GM12892 (cell line): ENCODE results near the gene RPL34.

Experiments
- DNase-seq: peaks from one replicate; pipeline ENCODE4 v3.0.0; 2011; ENCODE audit not compliant: insufficient read length
- FAIRE-seq: peaks from 2 replicates; lab custom pipeline; 2011; peaks lifted over from hg19 to GRCh38; lab: Jason Lieb, UNC
- POLR2A ChIP-seq: IDR thresholded peaks from 2 replicates; pipeline ENCODE4 v1.6.1; 2011; ENCODE audit warnings: low read depth, low read length, control low read depth
- POLR2AphosphoS5 ChIP-seq: IDR thresholded peaks from 2 replicates; pipeline ENCODE4 v1.6.1; 2011; ENCODE audit warnings: low read depth, low read length, control low read depth
- TAF1 ChIP-seq: IDR thresholded peaks from 2 replicates; pipeline ENCODE4 v1.6.1; 2011; ENCODE audit warnings: low read depth, mild to moderate bottlenecking, control low read depth, low read length, borderline replicate concordance

RPL34 gene

GRCh38 chr4:108628411-108628810 lies 8.0 kb downstream of the RPL34 start:
- DNase-seq (no peak), FAIRE-seq (no peak)
- TF ChIP-seq POLR2A (no peak), TAF1 (no peak), POLR2AphosphoS5 (no peak)

DNA sequence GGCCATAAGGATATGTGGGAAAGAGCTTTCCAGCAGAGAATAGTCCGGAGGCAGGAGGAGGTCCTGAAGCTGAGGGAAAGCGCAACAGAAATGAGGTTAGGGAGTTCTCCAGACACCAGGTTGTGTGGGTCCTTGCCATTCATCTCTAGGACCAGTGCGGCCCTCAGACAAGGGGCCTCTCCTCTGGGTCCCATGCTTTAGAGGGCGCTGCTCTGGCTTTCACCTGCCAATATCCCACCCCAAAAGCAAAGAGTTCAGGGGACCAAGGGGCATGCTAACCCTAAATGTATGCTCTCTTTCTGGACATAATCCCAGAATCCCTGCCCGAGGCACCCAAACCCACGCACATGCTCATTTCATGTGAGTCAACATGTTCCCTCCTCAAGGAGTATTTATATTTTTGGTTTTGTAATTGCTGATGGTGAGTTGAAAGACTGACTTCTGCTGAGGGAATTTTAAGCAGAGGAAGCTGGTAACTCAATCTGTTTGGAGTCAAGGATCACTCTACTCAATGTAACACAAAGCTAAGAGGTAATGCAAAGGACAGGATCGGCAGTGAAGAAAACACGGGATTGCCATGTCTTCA lies 14.8 kb downstream of the RPL34 start:
- DNase-seq (no peak), FAIRE-seq (no peak)
- no peak for TF ChIP-seq POLR2AphosphoS5
- no peak for TF ChIP-seq POLR2A
- no peak for TF ChIP-seq TAF1

GRCh38 chr4:108636246-108636645 lies 15.9 kb downstream of the RPL34 start:
- TF ChIP-seq POLR2AphosphoS5 (no peak), TAF1 (no peak), POLR2A (no peak)
- no peak for FAIRE-seq
- no peak for DNase-seq

- FAIRE-seq (no peak), DNase-seq (no peak)
- TF ChIP-seq POLR2A (no peak), TAF1 (no peak), POLR2AphosphoS5 (no peak)
Measured at GRCh38 chr4:108637856-108638255, 17.5 kb downstream of the RPL34 start.

DNA sequence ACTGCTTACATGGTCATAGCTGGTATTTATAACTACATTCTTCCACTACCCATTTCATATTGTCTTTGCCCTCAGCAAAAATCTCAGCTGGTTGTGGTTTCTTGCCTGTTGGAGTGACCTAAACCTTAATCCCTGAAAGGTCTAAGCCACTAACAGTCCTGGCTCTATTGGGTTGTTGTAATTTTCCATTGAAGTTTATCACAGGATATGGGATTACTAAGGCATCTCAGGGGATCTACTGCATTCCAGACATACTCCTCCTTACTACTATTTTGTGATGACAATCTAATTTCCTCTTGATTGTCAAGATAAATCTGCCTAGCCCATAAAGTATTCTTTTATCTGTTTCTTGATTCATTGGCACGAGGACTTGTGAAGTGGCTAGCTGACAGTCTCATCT lies 23.9 kb downstream of the RPL34 start:
- TF ChIP-seq POLR2A (no peak), POLR2AphosphoS5 (no peak)
- FAIRE-seq (no peak), DNase-seq (no peak)

GRCh38 chr4:108646706-108647105 lies 26.3 kb downstream of the RPL34 start:
- no peak for FAIRE-seq
- no peak for DNase-seq
- TF ChIP-seq POLR2A (no peak), POLR2AphosphoS5 (no peak), TAF1 (no peak)

DNA sequence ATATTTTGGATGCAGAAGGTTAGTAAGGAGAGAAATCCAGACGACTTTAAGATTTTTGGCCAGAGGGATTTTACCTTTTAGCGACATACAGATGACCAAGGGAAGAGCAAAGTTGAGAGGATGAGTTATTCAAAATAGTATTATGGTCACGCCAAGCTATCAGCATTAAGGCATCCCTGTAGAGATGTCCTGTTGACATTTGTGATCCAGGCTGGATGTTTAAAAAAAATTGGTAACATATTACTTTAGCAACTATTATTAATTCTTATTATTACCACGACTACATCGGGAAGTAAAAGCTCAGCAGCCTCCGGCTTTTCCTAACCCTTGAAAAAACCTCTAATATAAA lies 29.5 kb downstream of the RPL34 start:
- FAIRE-seq = no peak
- no peak for TF ChIP-seq TAF1
- no peak for TF ChIP-seq POLR2A
- no peak for TF ChIP-seq POLR2AphosphoS5
- no peak for DNase-seq

DNA sequence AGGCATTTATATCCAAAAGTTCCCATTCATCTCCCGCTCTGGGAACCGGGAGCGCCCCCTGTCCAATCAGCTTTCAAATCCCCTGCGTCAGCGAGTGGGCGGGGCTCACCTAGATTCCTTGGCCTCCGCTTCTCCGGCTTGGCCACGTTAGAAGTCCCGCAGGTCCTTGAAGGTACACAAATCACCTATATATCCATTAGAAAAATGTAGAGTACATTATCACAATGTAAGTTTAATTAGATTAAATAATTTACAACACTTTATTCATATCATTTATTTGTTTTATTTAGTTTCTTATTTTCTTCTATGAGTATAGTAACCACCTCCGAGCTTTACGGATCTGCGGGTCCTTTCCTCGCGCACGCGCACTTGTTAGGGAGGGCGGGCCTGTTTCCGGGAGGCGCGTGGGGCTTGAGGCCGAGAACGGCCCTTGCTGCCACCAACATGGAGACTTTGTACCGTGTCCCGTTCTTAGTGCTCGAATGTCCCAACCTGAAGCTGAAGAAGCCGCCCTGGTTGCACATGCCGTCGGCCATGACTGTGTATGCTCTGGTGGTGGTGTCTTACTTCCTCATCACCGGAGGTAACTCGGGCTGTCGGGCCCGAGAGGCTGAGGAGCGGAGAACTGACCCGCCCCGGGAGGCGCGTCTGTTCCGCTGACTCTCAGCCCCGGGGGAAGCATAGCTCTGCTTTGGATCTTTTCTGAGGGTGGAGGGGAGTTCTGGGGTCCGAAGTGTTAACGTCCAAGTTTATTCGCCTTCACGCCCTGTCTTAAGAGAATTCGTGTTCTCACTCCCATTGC lies 30.0 kb downstream of the RPL34 start, which contains the start of gene OSTC:
Gene OSTC, plus strand, starts transcription at position 388 of the 802 bp plus-strand sequence. Its CDS starts 57 bp downstream, at position 445.
- peak; percentile 98 for FAIRE-seq
- TF ChIP-seq POLR2AphosphoS5 (peak; percentile 90), POLR2A (peak; percentile 86), TAF1 (peak; percentile 72; the same call in 1 of the 2 replicates)
- peak; percentile 59 for DNase-seq

DNA sequence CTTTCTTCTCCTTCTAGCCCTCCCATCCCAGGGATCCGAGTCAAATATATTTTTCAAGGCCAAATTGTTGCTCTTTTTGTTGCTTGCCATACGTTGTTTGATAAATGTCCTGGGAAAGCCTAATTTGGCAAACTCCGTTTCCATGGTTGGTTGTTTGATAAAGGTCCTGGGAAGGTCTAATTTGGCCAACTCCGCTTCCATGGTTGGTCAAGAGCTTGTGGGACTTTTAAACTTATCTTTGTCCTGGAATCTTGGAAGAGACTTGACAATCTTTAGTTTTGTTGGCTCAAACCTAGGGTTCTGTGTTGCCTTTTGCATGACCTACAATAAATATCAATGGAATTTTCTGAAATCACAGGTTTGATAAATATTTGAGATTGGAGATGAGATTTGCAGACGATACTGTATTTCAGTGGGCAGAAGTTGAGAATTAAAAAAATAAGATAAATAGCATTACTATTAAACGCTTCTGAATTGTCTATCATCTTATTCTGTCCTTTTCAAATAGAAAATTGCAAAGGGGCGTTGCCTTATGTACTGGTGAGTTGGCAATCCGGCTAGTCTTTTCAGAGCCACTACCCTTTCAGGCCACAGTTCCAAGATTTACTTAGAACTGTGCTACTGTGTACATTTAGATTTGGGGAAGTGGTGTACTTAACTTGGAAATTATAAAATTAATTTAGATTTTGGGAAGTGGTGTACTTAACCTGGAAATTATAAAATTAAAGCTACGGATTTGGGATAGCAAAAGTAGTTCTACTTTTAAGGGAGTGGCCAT lies 30.8 kb downstream of the RPL34 start:
- DNase-seq (no peak), FAIRE-seq (no peak)
- no peak for TF ChIP-seq TAF1
- no peak for TF ChIP-seq POLR2A
- no peak for TF ChIP-seq POLR2AphosphoS5

DNA sequence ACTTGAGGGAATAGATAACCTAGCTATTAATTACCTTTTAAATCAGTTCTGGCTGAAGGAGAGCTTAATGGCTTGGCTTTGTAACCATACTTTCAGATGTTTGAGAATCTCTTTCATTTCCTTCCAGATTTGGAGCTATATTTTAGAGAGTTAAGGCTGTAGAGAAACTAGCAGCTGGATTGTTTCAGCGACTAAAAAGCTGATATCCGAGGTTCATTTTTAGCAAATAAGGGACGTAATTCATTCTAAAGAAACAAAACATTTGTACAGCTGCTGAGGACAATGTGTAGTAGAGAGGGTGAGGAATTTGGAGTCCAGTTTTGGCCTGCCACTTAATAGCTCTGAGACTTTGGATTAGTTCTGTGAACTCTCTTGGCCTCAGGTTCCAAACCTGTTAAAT lies 42.3 kb downstream of the RPL34 start:
- TF ChIP-seq POLR2AphosphoS5 (no peak), TAF1 (no peak), POLR2A (no peak)
- FAIRE-seq = no peak
- DNase-seq = no peak

DNA sequence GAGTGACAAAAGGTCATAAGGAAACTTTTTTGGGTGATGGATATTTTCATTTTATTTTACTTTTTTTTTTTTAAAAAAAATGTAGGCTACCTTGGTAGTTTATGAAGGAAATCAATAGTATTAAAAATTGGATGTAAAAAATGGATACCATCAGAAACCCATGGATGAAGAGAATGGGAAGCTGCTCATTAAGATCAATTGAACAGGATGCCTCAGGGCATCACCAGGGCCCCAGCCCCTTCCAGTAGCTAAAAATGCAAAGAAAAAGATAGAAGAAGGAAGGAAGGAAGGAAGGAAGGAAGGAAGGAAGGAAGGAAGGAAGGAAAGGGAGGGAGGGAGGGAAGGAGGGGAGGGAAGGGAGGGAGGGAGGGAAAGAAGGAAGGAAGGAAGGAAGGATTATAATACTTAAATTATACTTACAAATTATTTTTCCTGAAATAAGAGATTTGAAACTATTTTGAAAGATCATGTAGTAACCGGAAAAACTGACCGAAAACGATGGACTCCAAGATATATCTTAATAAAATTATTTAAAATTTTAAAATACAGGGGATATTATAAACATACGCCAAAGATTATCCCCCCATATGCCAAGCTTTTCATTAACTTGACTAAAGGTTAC lies 54.1 kb downstream of the RPL34 start:
- TF ChIP-seq TAF1 (no peak), POLR2A (no peak), POLR2AphosphoS5 (no peak)
- no peak for DNase-seq
- no peak for FAIRE-seq
